WTC11 (cell line): ENCODE data around the gene NGB. TPM values are rescaled to one million over a fixed set of nuclear protein-coding genes. Genes with fewer than 3 reads are reported as not detected.
A peak's percentile ranks its signal among the peaks of the same experiment; 100 is the strongest.

Experiments used
- ATAC-seq: fragments of 200-7000 bp; cut with Tn5 transposase; 2 replicates; pipeline ENCODE4 v1.10.0; 2021; ENCODE audit warnings: mild to moderate bottlenecking, moderate library complexity
- Bru-seq: library from RNA; stranded (reverse); fragments of 400-500 nt; gene quantifications from one replicate; lab custom pipeline; 2021; lab: Mats Ljungman, UMichigan
- CTCF ChIA-PET: fragments of 300-600 bp; sonication (Branson Sonifier 250); formaldehyde crosslinking; loops from one replicate; lab custom pipeline; 2021; ENCODE audit warnings: antibody characterized with exemption; lab: Charles Lee
- POLR2A ChIA-PET: fragments of 350-600 bp; sonication (Branson Sonifier 250); formaldehyde crosslinking; loops from one replicate; lab custom pipeline; 2021; ENCODE audit warnings: antibody characterized with exemption; lab: Charles Lee
- DNase-seq: peaks from one replicate; pipeline ENCODE4 v3.0.0; 2021; ENCODE audit warnings: low spot score
- H3K27ac Mint-ChIP-seq: 2 replicates; pipeline ENCODE4 v1.8.0; 2021; ENCODE audit warnings: mixed read lengths
- H3K27me3 Mint-ChIP-seq: 2 replicates; pipeline ENCODE4 v1.8.0; 2021; ENCODE audit warnings: low read depth, mild to moderate bottlenecking, moderate library complexity, mixed read lengths
- H3K36me3 Mint-ChIP-seq: 2 replicates; pipeline ENCODE4 v1.8.0; 2021; ENCODE audit warnings: mixed read lengths
- H3K4me1 Mint-ChIP-seq: 2 replicates; pipeline ENCODE4 v1.8.0; 2022; ENCODE audit warnings: mixed read lengths
- H3K4me3 Mint-ChIP-seq: 2 replicates; pipeline ENCODE4 v1.8.0; 2021; ENCODE audit warnings: mild to moderate bottlenecking, moderate library complexity, mixed read lengths
- H3K9me3 Mint-ChIP-seq: 2 replicates; pipeline ENCODE4 v1.8.0; 2021; ENCODE audit warnings: mixed read lengths
- CDX4 ChIP-seq: fragments of 250-450 bp; sonication (Bioruptor Pico); IDR thresholded peaks from 2 replicates; pipeline ENCODE4 v1.9.0; 2021; ENCODE audit warnings: moderate library complexity, mild to moderate bottlenecking, inconsistent platforms, borderline replicate concordance
- CREM ChIP-seq: sonication (generic); formaldehyde crosslinking; IDR thresholded peaks from 2 replicates; pipeline ENCODE4 v1.8.1; 2022; ENCODE audit warnings: mild to moderate bottlenecking, missing genetic modification reagents, moderate library complexity
- E2F1 ChIP-seq: sonication (generic); formaldehyde crosslinking; IDR thresholded peaks from 2 replicates; pipeline ENCODE4 v1.8.0; 2022; ENCODE audit warnings: mild to moderate bottlenecking, missing genetic modification reagents
- E2F5 ChIP-seq: sonication (generic); formaldehyde crosslinking; IDR thresholded peaks from 2 replicates; pipeline ENCODE4 v1.8.1; 2022; ENCODE audit warnings: mild to moderate bottlenecking, moderate library complexity, missing genetic modification reagents
- HMGXB4 ChIP-seq: sonication (generic); formaldehyde crosslinking; IDR thresholded peaks from 2 replicates; pipeline ENCODE4 v1.8.1; 2023; ENCODE audit warnings: mild to moderate bottlenecking, moderate library complexity, missing genetic modification reagents
- IRF1 ChIP-seq: sonication (generic); formaldehyde crosslinking; IDR thresholded peaks from 2 replicates; pipeline ENCODE4 v1.8.0; 2023; ENCODE audit warnings: missing genetic modification reagents
- SMAD4 ChIP-seq: sonication (generic); formaldehyde crosslinking; IDR thresholded peaks from 2 replicates; pipeline ENCODE4 v1.8.0; 2022; ENCODE audit warnings: mild to moderate bottlenecking, missing genetic modification reagents
- USF2 ChIP-seq: sonication (generic); formaldehyde crosslinking; IDR thresholded peaks from 2 replicates; pipeline ENCODE4 v1.8.1; 2023; ENCODE audit warnings: mild to moderate bottlenecking, missing genetic modification reagents, moderate library complexity
- ZMAT4 ChIP-seq: fragments of 250-450 bp; sonication (Bioruptor Pico); IDR thresholded peaks from 2 replicates; pipeline ENCODE4 v1.9.0; 2021; ENCODE audit warnings: mild to moderate bottlenecking
- ZNF512 ChIP-seq: sonication (generic); formaldehyde crosslinking; IDR thresholded peaks from 2 replicates; pipeline ENCODE4 v1.8.1; 2022; ENCODE audit warnings: missing genetic modification reagents, borderline replicate concordance
- ZNF532 ChIP-seq: fragments of 250-450 bp; sonication (Bioruptor Pico); IDR thresholded peaks from 2 replicates; pipeline ENCODE4 v1.9.0; 2021; ENCODE audit warnings: mild to moderate bottlenecking, borderline replicate concordance
- long read RNA-seq, 3 experiments: library from RNA in 1 of 3; library from capped mRNA in 1 of 3; library from polyadenylated mRNA in 1 of 3; unstranded in 2 of 3; stranded (forward) in 1 of 3; transcript quantifications; one replicate each; pipeline ENCODE4 v2.0.0, GENCODE V29; 2021
- total RNA-seq: library from RNA; stranded (reverse); gene quantifications from 3 replicates; pipeline ENCODE4 v1.2.3, GENCODE V29; 2021

NGB gene
- 0.14 to 0.46 TPM (median 0.33 TPM) in 3 replicates for total RNA-seq
- not detected for Bru-seq, nascent RNA
- long read RNA-seq, experiment 1, partial matches to known transcripts: 1 of 2 reads
- long read RNA-seq, experiment 1, other reads (novel, unspliced or antisense): 0 of 2 reads
- long read RNA-seq, experiment 2: 0 reads
- long read RNA-seq, experiment 3: 0 reads

- ChIA-PET CTCF (interaction anchor here (0.7 to 3.5 kb wide), 5 partner anchors 20 to 173 kb away, joined by 3 to 17 read pairs (median 5); no protein-coding TSS in a partner anchor), POLR2A (no interaction called here)
- TF ChIP-seq E2F5 (0 out of 2 replicates have a peak, but pooled peaks have one; percentile 46), SMAD4 (CRISPR knock-in tag) (0 out of 2 replicates have a peak, but pooled peaks have one; percentile 3), HMGXB4 (CRISPR knock-in tag) (0 out of 2 replicates have a peak, but pooled peaks have one; percentile 5), ZNF532 (CRISPR knock-in tag) (0 out of 2 replicates have a peak, but pooled peaks have one; percentile 33), USF2 (CRISPR knock-in tag) (no peak)
- Mint-ChIP-seq H3K9me3 (peaks cover 5% of the 10 kb centered on the region), H3K4me3 (peak within 1 kb of the TSS; percentile 64), H3K27ac (no peak within 1 kb of the TSS), H3K36me3 (no peaks in the 10 kb centered on the region), H3K4me1 (peaks cover 8% of the 10 kb centered on the region), H3K27me3 (peaks cover 62% of the 10 kb centered on the region)
- DNase-seq (no peak), ATAC-seq (peak; percentile 43)
Measured at GRCh38 chr14:77271113-77271710, at the start of gene NGB. NGB (minus strand) TSS chr14:77271206; CDS start chr14:77270937, 269 bp downstream.

GRCh38 chr14:77320238-77320935, 49.4 kb upstream of the NGB start, which contains the start of gene POMT2:
POMT2 (minus strand) TSS chr14:77320883; CDS start chr14:77320681, 202 bp downstream.
- ChIA-PET CTCF (interaction anchor here (0.7 to 2.3 kb wide), 16 partner anchors 9 to 359 kb away, joined by 3 to 12 read pairs (median 4); partner anchors contain the start of genes SAMD15, TMED8, TMEM63C and VIPAS39), POLR2A (interaction anchor here (0.9 to 1.9 kb wide), 2 partner anchors 57 to 138 kb away, joined by 5 to 7 read pairs; partner anchors contain the start of genes AHSA1, SAMD15, TMED8 and VIPAS39)
- peak; percentile 98 for DNase-seq
- Mint-ChIP-seq H3K27me3 (no peaks in the 10 kb centered on the region; the same call in 1 of the 2 replicates), H3K36me3 (no peaks in the 10 kb centered on the region), H3K4me1 (peaks cover 46% of the 10 kb centered on the region), H3K27ac (peak within 1 kb of the TSS; percentile 100), H3K9me3 (no peaks in the 10 kb centered on the region), H3K4me3 (peak within 1 kb of the TSS; percentile 96)
- peak; percentile 64 for ATAC-seq
- TF ChIP-seq ZNF532 (CRISPR knock-in tag): no peak
- TF ChIP-seq ZMAT4 (CRISPR knock-in tag): no peak
- no peak for TF ChIP-seq CREM (CRISPR knock-in tag)
- TF ChIP-seq IRF1 (CRISPR knock-in tag): no peak
- no peak for TF ChIP-seq E2F1 (CRISPR knock-in tag)
- TF ChIP-seq ZNF512 (CRISPR knock-in tag): no peak
- no peak for TF ChIP-seq CDX4 (CRISPR knock-in tag)
